GM12878 (cell line): ENCODE measurements around the gene EFNA1. TPM values are rescaled to one million over a fixed set of nuclear protein-coding genes. Genes with fewer than 3 reads are reported as not detected.
A peak's percentile ranks its signal among the peaks of the same experiment; 100 is the strongest.

Experiments
- ATAC-seq: fragments of 200-7000 bp; cut with Tn5 transposase; 3 replicates; pipeline ENCODE4 v1.9.1; 2020; ENCODE audit warnings: mild to moderate bottlenecking, moderate library complexity
- BruUV-seq: library from RNA; stranded (reverse); fragments of 400-500 nt; replicated peaks from 2 replicates; lab custom pipeline; 2021; lab: Mats Ljungman, UMichigan
- CTCF ChIA-PET: fragments of 300-600 bp; sonication (Branson Sonifier 250); formaldehyde crosslinking; extraction: SDS; loops from one replicate; lab custom pipeline; 2021; ENCODE audit warnings: inconsistent platforms; lab: Yijun Ruan, JAX
- POLR2A ChIA-PET: fragments of 350-600 bp; formaldehyde crosslinking; extraction: SDS; loops from one replicate; lab custom pipeline; 2021; ENCODE audit warnings: inconsistent platforms; lab: Charles Lee
- RAD21 ChIA-PET: fragments of 300-600 bp; sonication (Branson Sonifier 250); formaldehyde crosslinking; loops from one replicate; lab custom pipeline; 2023; ENCODE audit warnings: antibody characterized with exemption; ENCODE audit not compliant: unreplicated experiment; lab: Charles Lee
- SMC1A ChIA-PET: fragments of 300-600 bp; sonication (Branson Sonifier 250); formaldehyde crosslinking; loops from one replicate; lab custom pipeline; 2023; ENCODE audit not compliant: unreplicated experiment, uncharacterized antibody; lab: Charles Lee
- DNase-seq: peaks from one replicate; pipeline ENCODE4 v3.0.0-alpha.2; 2011; ENCODE audit warnings: low read depth, low spot score
- FAIRE-seq: peaks from 3 replicates; lab custom pipeline; 2011; peaks lifted over from hg19 to GRCh38; lab: Jason Lieb, UNC
- H2AFZ ChIP-seq: 2 replicates; pipeline ENCODE4 v1.6.0; 2011; ENCODE audit warnings: low read depth, low read length, control low read depth; ENCODE audit not compliant: control insufficient read depth
- H3K27ac ChIP-seq: 2 replicates; pipeline ENCODE4 v1.5.1; 2011; ENCODE audit warnings: control low read depth; ENCODE audit not compliant: control insufficient read depth, insufficient read depth
- H3K27me3 ChIP-seq, 2 experiments: replicated peaks in 1 of 2; 2 replicates each; pipeline versions ENCODE4 v1.6.0 to v1.6.1; 2011; ENCODE audit warnings: low read length in 1 of 2; ENCODE audit not compliant: control insufficient read depth in 2 of 2, insufficient read depth in 2 of 2
- H3K36me3 ChIP-seq, 2 experiments: 2 replicates each; pipeline ENCODE4 v1.5.1; 2011; ENCODE audit warnings: low read length in 1 of 2; ENCODE audit not compliant: control insufficient read depth in 2 of 2, insufficient read depth in 2 of 2
- H3K4me1 ChIP-seq: 2 replicates; pipeline ENCODE4 v1.6.1; 2011; ENCODE audit warnings: mild to moderate bottlenecking, low read length, moderate library complexity, mixed read lengths; ENCODE audit not compliant: control insufficient read depth, insufficient read depth
- H3K4me2 ChIP-seq: 2 replicates; pipeline ENCODE4 v1.6.0; 2011; ENCODE audit warnings: control low read depth; ENCODE audit not compliant: control insufficient read depth, insufficient read depth
- H3K4me3 ChIP-seq: fragments of 200-600 bp; sonication (generic); 2 replicates; pipeline ENCODE4 v1.5.1; 2016
- H3K79me2 ChIP-seq: 2 replicates; pipeline ENCODE4 v1.6.0; 2011; ENCODE audit warnings: low read length; ENCODE audit not compliant: control insufficient read depth, insufficient read depth
- H3K9ac ChIP-seq: 2 replicates; pipeline ENCODE4 v1.8.0; 2011; ENCODE audit warnings: low read length, control low read depth, mixed read lengths; ENCODE audit not compliant: control insufficient read depth, insufficient read depth
- H3K9me3 ChIP-seq: replicated peaks from 3 replicates; pipeline ENCODE4 v1.5.1; 2011; ENCODE audit warnings: mild to moderate bottlenecking, low read length; ENCODE audit not compliant: control insufficient read depth, insufficient read depth
- H4K20me1 ChIP-seq: 2 replicates; pipeline ENCODE4 v1.6.0; 2011; ENCODE audit not compliant: control insufficient read depth, insufficient read depth
- BHLHE40 ChIP-seq, 2 experiments: fragments of 450-650 bp in 1 of 2; IDR thresholded peaks; 2 replicates each; pipeline ENCODE4 v1.6.1; 2011 to 2017; ENCODE audit warnings: low read depth in 2 of 2, borderline replicate concordance in 1 of 2, improper control_type of control experiment in 1 of 2, low read length in 1 of 2, mild to moderate bottlenecking in 1 of 2
- BRCA1 ChIP-seq: IDR thresholded peaks from 2 replicates; pipeline ENCODE4 v1.6.1; 2011; ENCODE audit warnings: low read depth, low read length, improper control_type of control experiment
- EGR1 ChIP-seq, 2 experiments: IDR thresholded peaks; 1 replicate in 1 of 2; 2 replicates in 1 of 2; pipeline ENCODE4 v1.6.1; 2011 to 2012; ENCODE audit warnings: low read depth in 2 of 2, low read length in 2 of 2, borderline replicate concordance in 1 of 2, mild to moderate bottlenecking in 1 of 2, moderate library complexity in 1 of 2
- HDGF ChIP-seq: fragments of 450-650 bp; IDR thresholded peaks from 2 replicates; pipeline ENCODE4 v1.6.1; 2016; ENCODE audit warnings: antibody characterized with exemption
- IKZF1 ChIP-seq: fragments of 450-650 bp; conservative IDR thresholded peaks from 2 replicates; pipeline ENCODE4 v1.6.1; 2017; ENCODE audit warnings: antibody characterized with exemption, mild to moderate bottlenecking
- LARP7 ChIP-seq: fragments of 450-650 bp; IDR thresholded peaks from 2 replicates; pipeline ENCODE4 v1.6.1; 2017; ENCODE audit warnings: mild to moderate bottlenecking
- MAX ChIP-seq: IDR thresholded peaks from 2 replicates; pipeline ENCODE4 v1.6.1; 2012; ENCODE audit warnings: low read depth, low read length, improper control_type of control experiment
- MXI1 ChIP-seq: fragments of 150-350 bp; IDR thresholded peaks from 2 replicates; pipeline ENCODE4 v1.6.1; 2011; ENCODE audit warnings: low read depth, mild to moderate bottlenecking, inconsistent platforms, low read length, improper control_type of control experiment
- MYB ChIP-seq: fragments of 150-350 bp; IDR thresholded peaks from 2 replicates; pipeline ENCODE4 v1.6.1; 2014; ENCODE audit warnings: mild to moderate bottlenecking, low read depth, low read length, borderline replicate concordance
- REST ChIP-seq: IDR thresholded peaks from 2 replicates; pipeline ENCODE4 v1.6.1; 2012; ENCODE audit warnings: mild to moderate bottlenecking, low read depth, low read length
- WGBS: methylation state at CpG from one replicate; pipeline ENCODE4 v1.1.6; 2016; ENCODE audit warnings: low lambda C conversion rate; ENCODE audit not compliant: insufficient replicate concordance, insufficient coverage; ENCODE audit errors: missing lambda C conversion rate; 5-methylcytosine and 5-hydroxymethylcytosine counted together
- in situ Hi-C: fragments of 300-500 bp; cut with MboI; formaldehyde crosslinking; loops from 9 replicates; pipeline ENCODE4 v1.14.3; 2018; ENCODE audit warnings: mixed read lengths
- intact Hi-C: fragments of 100-400 bp; cut with micrococcal nuclease; formaldehyde crosslinking; loops from one replicate; pipeline ENCODE4 v1.14.2; 2022; ENCODE audit not compliant: unreplicated experiment
- polyA plus RNA-seq, 11 experiments: library from polyadenylated mRNA; depleted of rRNA in 4 of 11; unstranded in 6 of 11; stranded (reverse) in 5 of 11; fragments of >200 nt; fragmentation: Nextera tagmentation in 4 of 11; fragmentation: Illumina TruSeq in 1 of 11; extraction: Ambion mirVana in 4 of 11; extraction: Trizol in 1 of 11; gene quantifications; 1 replicate in 1 of 11; 2 replicates in 10 of 11; pipeline versions ENCODE4 v1.2.1 to v1.2.3, GENCODE V29; 2011 to 2016; ENCODE audit warnings: inconsistent platforms in 2 of 11, missing spikeins in 2 of 11, low read depth in 1 of 11
- total RNA-seq, 4 experiments: library from RNA; depleted of rRNA in 3 of 4; stranded (reverse); fragments of >200 nt in 3 of 4; fragmentation: Illumina TruSeq in 1 of 4; extraction: Trizol in 1 of 4; gene quantifications; 2 replicates each; pipeline versions ENCODE4 v1.2.1 to v1.2.3, GENCODE V29; 2013 to 2021
- TF ChIP-seq, protein P1 (sequence below): IDR thresholded peaks from 2 replicates; pipeline ENCODE4 v1.6.1; 2012; ENCODE audit warnings: improper control_type of control experiment, low read depth, low read length; ENCODE audit not compliant: insufficient replicate concordance

The EFNA1 gene
- total and polyA plus RNA-seq, 10 of the 15 experiments (the other 5 are each of a cell fraction or from before 2014, with no cell fraction given) = 0.13 to 7.5 (median 0.28) TPM; not detected in 5

GRCh38 chr1:155085504-155086127, 42.1 kb upstream of the EFNA1 start:
- H3K4me1 ChIP-seq = peaks cover 30% of the 10 kb centered on the region
- no peak for FAIRE-seq

More at GRCh38 chr1:155085504-155086127, 42.1 kb upstream of the EFNA1 start:
- SMC1A ChIA-PET = interaction anchor here (0.6 to 2.9 kb wide), 16 partner anchors 10 to 416 kb away, joined by 3 to 17 read pairs (median 4); partner anchors contain the start of genes EFNA4 and KRTCAP2
- peak; percentile 38 for ATAC-seq
- H3K79me2 ChIP-seq = no peaks in the 10 kb centered on the region
- TF ChIP-seq IKZF1 (peak; percentile 54), REST (no peak), HDGF (no peak), BHLHE40 (IDR thresholded peaks at IDR 0.05; ENCODE audit: borderline replicate concordance in 1 of 2, low read depth in 2 of 2, low read length in 1 of 2) (peak; percentile 68 to 87; a peak in 3 of 4 replicates), BRCA1 (no peak), MYB (no peak), MXI1 (peak; percentile 12; the same call in 1 of the 2 replicates), MAX (peak; percentile 48; the same call in 1 of the 2 replicates), LARP7 (peak; percentile 9; the same call in 1 of the 2 replicates), EGR1 (IDR thresholded peaks at IDR 0.05; ENCODE audit: borderline replicate concordance in 1 of 2, low read depth in 2 of 2, low read length in 2 of 2) (0 out of 3 replicates have a peak, but pooled peaks of 1 of the 2 experiments have one; percentile 10)
- TF ChIP-seq, protein P1, sequence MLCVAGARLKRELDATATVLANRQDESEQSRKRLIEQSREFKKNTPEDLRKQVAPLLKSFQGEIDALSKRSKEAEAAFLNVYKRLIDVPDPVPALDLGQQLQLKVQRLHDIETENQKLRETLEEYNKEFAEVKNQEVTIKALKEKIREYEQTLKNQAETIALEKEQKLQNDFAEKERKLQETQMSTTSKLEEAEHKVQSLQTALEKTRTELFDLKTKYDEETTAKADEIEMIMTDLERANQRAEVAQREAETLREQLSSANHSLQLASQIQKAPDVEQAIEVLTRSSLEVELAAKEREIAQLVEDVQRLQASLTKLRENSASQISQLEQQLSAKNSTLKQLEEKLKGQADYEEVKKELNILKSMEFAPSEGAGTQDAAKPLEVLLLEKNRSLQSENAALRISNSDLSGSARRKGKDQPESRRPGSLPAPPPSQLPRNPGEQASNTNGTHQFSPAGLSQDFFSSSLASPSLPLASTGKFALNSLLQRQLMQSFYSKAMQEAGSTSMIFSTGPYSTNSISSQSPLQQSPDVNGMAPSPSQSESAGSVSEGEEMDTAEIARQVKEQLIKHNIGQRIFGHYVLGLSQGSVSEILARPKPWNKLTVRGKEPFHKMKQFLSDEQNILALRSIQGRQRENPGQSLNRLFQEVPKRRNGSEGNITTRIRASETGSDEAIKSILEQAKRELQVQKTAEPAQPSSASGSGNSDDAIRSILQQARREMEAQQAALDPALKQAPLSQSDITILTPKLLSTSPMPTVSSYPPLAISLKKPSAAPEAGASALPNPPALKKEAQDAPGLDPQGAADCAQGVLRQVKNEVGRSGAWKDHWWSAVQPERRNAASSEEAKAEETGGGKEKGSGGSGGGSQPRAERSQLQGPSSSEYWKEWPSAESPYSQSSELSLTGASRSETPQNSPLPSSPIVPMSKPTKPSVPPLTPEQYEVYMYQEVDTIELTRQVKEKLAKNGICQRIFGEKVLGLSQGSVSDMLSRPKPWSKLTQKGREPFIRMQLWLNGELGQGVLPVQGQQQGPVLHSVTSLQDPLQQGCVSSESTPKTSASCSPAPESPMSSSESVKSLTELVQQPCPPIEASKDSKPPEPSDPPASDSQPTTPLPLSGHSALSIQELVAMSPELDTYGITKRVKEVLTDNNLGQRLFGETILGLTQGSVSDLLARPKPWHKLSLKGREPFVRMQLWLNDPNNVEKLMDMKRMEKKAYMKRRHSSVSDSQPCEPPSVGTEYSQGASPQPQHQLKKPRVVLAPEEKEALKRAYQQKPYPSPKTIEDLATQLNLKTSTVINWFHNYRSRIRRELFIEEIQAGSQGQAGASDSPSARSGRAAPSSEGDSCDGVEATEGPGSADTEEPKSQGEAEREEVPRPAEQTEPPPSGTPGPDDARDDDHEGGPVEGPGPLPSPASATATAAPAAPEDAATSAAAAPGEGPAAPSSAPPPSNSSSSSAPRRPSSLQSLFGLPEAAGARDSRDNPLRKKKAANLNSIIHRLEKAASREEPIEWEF = no peak
- peaks cover 15 to 18% of the 10 kb centered on the region in 2 experiments for H3K27me3 ChIP-seq
- 1% methylated on average over 29 of the region's 32 CpGs for WGBS
- BruUV-seq = no TSS peak
- no peaks in the 10 kb centered on the region for H4K20me1 ChIP-seq
- H3K9me3 ChIP-seq = no peaks in the 10 kb centered on the region
- no peaks in the 10 kb centered on the region for H3K36me3 ChIP-seq
- H3K9ac ChIP-seq = no peak overlapping the region
- no peak for DNase-seq
- POLR2A ChIA-PET = interaction anchor here (0.8 to 2.0 kb wide), 12 partner anchors 15 to 133 kb away, joined by 3 to 12 read pairs (median 4); partner anchors contain the start of genes ADAM15, CKS1B, DPM3 and EFNA4
- RAD21 ChIA-PET = interaction anchor here (0.6 to 3.0 kb wide), 31 partner anchors 10 to 606 kb away, joined by 3 to 63 read pairs (median 5); partner anchors contain the start of genes ADAM15, CKS1B, EFNA4 and FLAD1
- peak overlapping the region; percentile 79 for H3K4me2 ChIP-seq
- in situ Hi-C loops (no loop called here), intact Hi-C loops (loop anchor here (2.0 to 10.0 kb wide), 2 partner anchors 527 to 601 kb away; partner anchors contain the start of gene UBE2Q1)
- no peak overlapping the region for H3K27ac ChIP-seq
- peak overlapping the region; percentile 97 for H2AFZ ChIP-seq
- CTCF ChIA-PET = interaction anchor here (0.6 to 5.5 kb wide), 50 partner anchors 8 to 904 kb away, joined by 3 to 195 read pairs (median 5); partner anchors contain the start of genes ADAM15, CKS1B, EFNA4 and FLAD1
- H3K4me3 ChIP-seq = peak overlapping the region; percentile 72
